Skeletal muscle tissue (tissue), 4 donors: ENCODE data around the gene OBSCN. TPM values are rescaled to one million over a fixed set of nuclear protein-coding genes. Genes with fewer than 3 reads are reported as not detected.

Experiments
- H3K27ac ChIP-seq: one replicate; pipeline ENCODE4 v1.7.0; 2013; ENCODE audit warnings: mild to moderate bottlenecking, low read depth, low read length, inconsistent platforms
- H3K27me3 ChIP-seq, 3 donors: one replicate each; pipeline ENCODE4 v1.7.0; 2013; ENCODE audit warnings: low read length in 3 of 3; ENCODE audit not compliant: control insufficient read depth in 3 of 3, insufficient read depth in 3 of 3
- H3K36me3 ChIP-seq, 3 donors: one replicate each; pipeline ENCODE4 v1.7.0; 2013; ENCODE audit warnings: low read length in 3 of 3; ENCODE audit not compliant: control insufficient read depth in 3 of 3, insufficient read depth in 3 of 3
- H3K4me1 ChIP-seq, 3 donors: one replicate each; pipeline ENCODE4 v1.7.0; 2013; ENCODE audit warnings: low read length in 3 of 3, mild to moderate bottlenecking in 3 of 3; ENCODE audit not compliant: control insufficient read depth in 3 of 3, insufficient read depth in 3 of 3
- H3K4me3 ChIP-seq, 3 donors: one replicate each; pipeline ENCODE4 v1.7.0; 2013; ENCODE audit warnings: low read length in 3 of 3
- H3K9ac ChIP-seq, 3 donors: one replicate each; pipeline ENCODE4 v1.7.0; 2013; ENCODE audit warnings: low read length in 3 of 3, mild to moderate bottlenecking in 3 of 3, moderate library complexity in 2 of 3, low read depth in 1 of 3
- H3K9me3 ChIP-seq, 3 donors: one replicate each; pipeline ENCODE4 v1.7.0; 2013; ENCODE audit warnings: low read length in 3 of 3; ENCODE audit not compliant: control insufficient read depth in 3 of 3
- total RNA-seq: library from RNA; depleted of rRNA; stranded (reverse); fragments of >200 nt; gene quantifications from one replicate; pipeline ENCODE4 v1.2.3, GENCODE V29; 2014
- donor health status: Osteomylitis.

The OBSCN gene
- total RNA-seq, 1 donor from 2014 or later = 460 TPM

DNA sequence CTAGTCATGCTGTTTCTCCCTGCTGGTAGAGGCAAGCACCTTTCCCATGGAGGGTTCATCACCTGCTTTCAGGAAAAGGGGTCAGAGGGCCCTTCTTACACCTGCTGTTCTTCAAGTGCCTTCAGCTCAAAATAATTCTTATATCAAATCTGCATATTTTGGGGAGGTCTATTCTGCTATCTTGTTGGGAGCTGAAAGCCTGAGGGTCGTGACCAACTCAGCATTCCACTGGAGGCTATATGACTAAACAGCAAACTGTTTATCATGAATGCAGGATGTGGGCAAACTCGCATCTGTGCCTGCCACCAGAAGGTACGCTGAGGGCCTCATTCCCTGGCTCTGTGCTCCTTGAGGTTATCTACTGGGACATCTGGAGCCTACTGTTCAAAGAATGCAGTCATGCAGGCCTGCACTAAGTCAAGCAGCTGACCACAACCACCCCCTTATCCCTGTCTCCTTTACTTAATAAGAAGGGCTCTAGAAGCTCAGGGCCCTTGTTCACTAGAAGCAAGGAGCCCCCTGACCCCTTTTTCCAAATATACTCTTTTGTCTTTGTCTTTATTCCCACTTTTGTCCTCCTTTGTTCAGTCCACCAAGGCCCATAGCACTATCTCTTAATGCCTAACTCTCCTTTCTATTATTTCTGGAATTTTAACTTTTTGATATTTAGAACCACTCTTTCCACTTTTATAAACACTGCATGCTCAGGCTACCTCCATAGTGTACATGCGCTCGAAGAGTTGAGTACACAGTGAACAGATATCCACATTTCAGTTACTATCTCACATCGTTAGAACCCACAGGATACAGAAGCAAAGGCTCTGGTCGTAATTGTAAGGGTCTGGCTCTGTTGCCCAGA is 213.4 kb downstream of the OBSCN start:
- no peak overlapping the region for H3K4me3 ChIP-seq
- peaks cover 12 to 18% (median 17%) of the 10 kb centered on the region in 3 donors for H3K27me3 ChIP-seq
- no peak overlapping the region for H3K9ac ChIP-seq
- no peaks in the 10 kb centered on the region for H3K36me3 ChIP-seq
- peaks cover under 1 to 2% (median 2%) of the 10 kb centered on the region in 3 donors for H3K4me1 ChIP-seq
- no peaks in the 10 kb centered on the region for H3K9me3 ChIP-seq
- no peak overlapping the region for H3K27ac ChIP-seq

DNA sequence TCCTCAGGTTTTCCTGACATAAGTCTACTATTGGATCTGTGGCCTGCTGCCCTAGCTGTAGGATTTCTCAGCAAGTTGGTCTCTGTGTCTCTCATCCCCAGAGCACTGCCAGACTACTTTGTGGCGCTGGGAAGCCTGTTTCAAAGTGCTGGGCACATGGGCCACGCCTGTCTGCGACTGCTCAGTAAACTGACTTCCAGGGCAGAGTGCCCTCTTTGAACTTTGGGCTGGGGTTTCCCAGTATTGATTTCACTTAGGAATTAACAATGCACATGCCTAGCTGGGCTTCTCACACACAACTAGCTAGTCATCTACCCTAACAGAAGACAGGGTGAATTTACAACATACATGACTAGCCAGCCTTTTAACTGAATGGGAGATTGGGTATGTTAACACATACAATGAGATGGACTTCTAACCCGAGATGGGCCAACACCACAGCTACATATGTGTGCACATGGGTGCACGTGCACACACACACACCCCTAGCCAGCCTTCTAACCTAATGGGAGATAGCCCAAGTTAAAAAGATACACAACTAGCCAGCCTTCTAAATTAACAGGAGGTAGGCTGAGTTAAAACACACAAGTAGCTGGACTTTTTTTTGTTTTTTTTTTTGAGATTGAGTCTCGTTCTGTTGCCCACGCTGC is 215.7 kb downstream of the OBSCN start:
- Histone ChIP-seq H3K27ac (no peak overlapping the region), H3K9me3 (no peaks in the 10 kb centered on the region), H3K4me1 (no peaks in the 10 kb centered on the region), H3K9ac (no peak overlapping the region), H3K36me3 (no peaks in the 10 kb centered on the region), H3K4me3 (no peak overlapping the region), H3K27me3 (peaks cover 0 to 2% (median 2%) of the 10 kb centered on the region in 3 donors)

DNA sequence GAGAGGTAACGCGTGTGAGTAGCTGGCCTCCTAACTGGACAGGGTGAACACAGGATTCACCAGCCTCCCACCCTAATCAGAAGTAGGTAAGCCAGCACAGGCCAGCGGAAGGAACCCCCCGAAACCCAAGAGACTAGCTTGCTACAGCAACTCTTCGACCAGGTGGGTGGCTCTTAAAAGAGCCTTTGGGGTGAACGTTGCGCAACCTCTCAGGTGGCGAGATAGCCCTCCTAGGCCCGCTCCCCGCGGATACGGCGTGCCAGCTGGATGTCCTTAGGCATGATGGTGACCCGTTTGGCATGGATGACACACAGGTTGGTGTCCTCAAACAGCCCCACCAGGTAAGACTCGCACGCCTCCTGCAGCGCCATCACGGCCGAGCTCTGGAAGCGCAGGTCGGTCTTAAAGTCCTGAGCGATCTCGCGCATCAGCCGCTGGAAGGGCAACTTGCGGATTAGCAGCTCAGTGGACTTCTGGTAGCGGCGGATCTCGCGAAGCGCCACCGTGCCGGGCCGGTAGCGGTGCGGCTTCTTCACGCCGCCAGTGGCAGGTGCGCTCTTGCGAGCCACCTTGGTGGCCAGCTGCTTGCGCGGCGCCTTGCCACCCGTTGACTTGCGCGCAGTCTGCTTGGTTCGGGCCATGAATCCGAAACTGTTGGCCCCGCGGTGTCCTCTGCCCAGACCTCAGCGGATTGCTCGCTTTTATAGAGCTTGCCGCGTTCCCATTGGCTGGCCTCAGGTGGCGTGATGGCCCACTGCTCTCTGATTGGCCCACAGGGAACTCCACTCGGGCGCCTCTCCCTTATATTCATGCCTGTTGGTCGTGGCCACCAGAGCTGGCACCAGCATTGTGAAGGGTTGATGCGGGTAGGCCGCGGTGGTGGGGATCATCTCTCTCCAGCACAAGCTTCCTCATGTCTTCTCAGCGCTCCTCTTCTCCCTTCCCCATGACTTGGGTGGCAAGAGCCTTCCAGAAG is 217.1 kb downstream of the OBSCN start:
- no peak overlapping the region for H3K9ac ChIP-seq

DNA sequence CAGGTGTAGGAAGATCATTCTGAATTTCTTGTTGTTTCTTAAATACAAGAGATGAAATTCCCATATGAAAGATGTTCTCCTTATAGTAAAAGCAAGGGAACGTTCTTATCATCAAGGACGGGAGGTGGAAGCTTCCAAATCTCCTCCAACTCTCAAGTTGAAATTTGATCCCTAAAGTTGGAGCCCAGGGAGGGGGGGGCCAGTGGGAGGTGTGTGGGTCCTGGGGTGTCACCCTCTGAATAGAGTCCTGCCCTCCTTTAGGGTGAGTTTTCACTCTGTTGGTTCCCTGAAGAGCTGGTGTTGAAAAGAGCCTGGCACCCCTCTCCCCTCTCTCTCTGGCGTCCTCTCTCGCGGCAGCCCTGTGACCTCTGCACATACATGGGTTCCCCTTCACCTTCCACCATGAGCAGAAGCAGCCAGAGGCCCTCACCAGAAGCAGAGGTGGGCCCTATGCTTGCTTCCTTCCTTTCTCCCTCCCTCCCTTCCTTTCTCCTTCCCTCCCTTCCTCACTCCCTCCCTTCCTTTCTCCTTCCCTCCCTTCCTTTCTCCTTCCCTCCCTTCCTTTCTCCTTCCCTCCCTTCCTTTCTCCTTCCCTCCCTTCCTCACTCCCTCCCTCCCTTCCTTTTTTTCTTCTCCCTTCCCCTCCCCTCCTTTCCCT is 218.8 kb downstream of the OBSCN start:
- H3K36me3 ChIP-seq = no peaks in the 10 kb centered on the region
- H3K9ac ChIP-seq = no peak overlapping the region
- H3K9me3 ChIP-seq = no peaks in the 10 kb centered on the region
- no peak overlapping the region for H3K27ac ChIP-seq
- no peaks in the 10 kb centered on the region for H3K4me1 ChIP-seq
- peaks cover 3 to 9% (median 8%) of the 10 kb centered on the region in 3 donors for H3K27me3 ChIP-seq
- H3K4me3 ChIP-seq = no peak overlapping the region

More for the DNA sequence above, 217.1 kb downstream of the OBSCN start:
- Histone ChIP-seq H3K9me3 (no peaks in the 10 kb centered on the region), H3K4me3 (no peak overlapping the region), H3K36me3 (no peaks in the 10 kb centered on the region), H3K27ac (no peak overlapping the region), H3K4me1 (no peaks in the 10 kb centered on the region), H3K27me3 (peaks cover 2 to 7% (median 5%) of the 10 kb centered on the region in 3 donors)

GRCh38 chr1:228428412-228428811 is 220.6 kb downstream of the OBSCN start:
- Histone ChIP-seq H3K9me3 (no peaks in the 10 kb centered on the region), H3K4me1 (no peaks in the 10 kb centered on the region), H3K27me3 (peaks cover 3 to 9% (median 6%) of the 10 kb centered on the region in 3 donors), H3K9ac (no peak overlapping the region), H3K27ac (no peak overlapping the region), H3K36me3 (no peaks in the 10 kb centered on the region), H3K4me3 (no peak overlapping the region)

Other genes with a start within 250 kb of the OBSCN start
- gene WNT3A, start 201.0 kb upstream of the OBSCN start, total RNA-seq = not detected
- gene ARF1, start 125.3 kb upstream of the OBSCN start, total RNA-seq = 101 TPM
- gene C1orf35, start 104.7 kb upstream of the OBSCN start, total RNA-seq = 4.7 TPM
- gene MRPL55, start 98.7 kb upstream of the OBSCN start, total RNA-seq = 38.1 TPM
- gene GUK1, start 67.8 kb upstream of the OBSCN start, total RNA-seq = 165 TPM
- gene GJC2, start 58.1 kb upstream of the OBSCN start, total RNA-seq = 1.6 TPM
- 3.1 TPM for gene IBA57, start 42.2 kb upstream of the OBSCN start, total RNA-seq
- gene TRIM11, start 198.8 kb downstream of the OBSCN start, total RNA-seq = 6.3 TPM
- 0.52 TPM for gene TRIM17, start 208.8 kb downstream of the OBSCN start, total RNA-seq